ENCODE data around the gene NR2C2AP. TPM values are rescaled to one million over a fixed set of nuclear protein-coding genes. Genes with fewer than 3 reads are reported as not detected.

Gene NR2C2AP
- total and polyA plus RNA-seq, 2 of the 13 experiments (the other 11 are each of a cell fraction or from before 2014, with no cell fraction given): 12.2 to 26.8 TPM

DNA sequence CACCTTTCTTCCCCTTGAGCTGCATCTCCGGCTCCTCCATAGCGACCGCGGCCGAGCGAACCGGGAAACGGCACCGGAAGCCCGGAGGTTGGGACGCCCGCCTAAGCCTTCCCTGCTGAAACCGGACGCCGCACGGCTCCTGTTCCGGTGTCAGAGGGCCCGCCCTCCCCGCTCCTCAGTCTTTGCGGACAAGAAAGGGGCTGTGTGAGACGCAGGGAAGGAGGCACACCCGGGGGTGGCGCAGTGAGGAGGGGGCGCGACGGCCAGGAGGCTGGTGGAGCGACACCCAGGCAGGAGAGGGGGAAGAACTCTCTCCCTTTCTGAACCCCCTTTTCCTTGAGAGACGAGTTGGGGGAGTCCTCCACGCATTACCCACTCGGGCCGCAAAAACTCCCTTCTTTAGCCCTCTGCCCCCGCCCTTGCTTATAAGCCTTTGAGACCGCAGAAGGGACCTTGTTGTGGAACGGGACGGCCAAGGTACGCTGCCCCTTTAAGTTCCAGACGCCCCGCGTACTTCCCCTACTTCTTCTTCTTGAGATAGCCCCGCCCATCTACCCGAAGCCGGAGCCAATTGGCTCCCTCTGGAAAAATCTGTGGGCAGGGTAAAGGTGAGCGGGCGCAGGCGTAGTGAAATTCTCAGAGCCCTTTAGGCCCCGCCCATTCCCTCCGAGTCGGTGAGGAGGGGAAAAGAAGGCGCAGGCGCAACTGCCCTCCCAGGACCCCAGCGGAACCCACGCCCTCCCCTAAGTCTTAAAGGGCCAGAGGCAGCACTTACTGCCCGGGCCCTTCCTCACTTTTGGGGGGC lies 10.9 kb downstream of the NR2C2AP start, which contains the start of the genes BORCS8 and RFXANK (continued):
- TF ChIP-seq ARNTL (CRISPR knock-in tag; IDR thresholded peaks at IDR 0.05) (0 out of 2 replicates have a peak, but pooled peaks have one; percentile 37), TBX2 (CRISPR knock-in tag; IDR thresholded peaks at IDR 0.05; ENCODE audit: borderline replicate concordance) (peak; percentile 65; the same call in 1 of the 2 replicates), PTBP1 (IDR thresholded peaks at IDR 0.05; ENCODE audit: low read depth, low read length, poor library complexity, severe bottlenecking) (peak; percentile 97), RELA (CRISPR knock-in tag; IDR thresholded peaks at IDR 0.05) (no peak; the same call in 1 of the 2 replicates), RXRB (CRISPR knock-in tag; IDR thresholded peaks at IDR 0.05; ENCODE audit: borderline replicate concordance) (peak; percentile 34; the same call in 1 of the 2 replicates), HDAC1 (CRISPR knock-in tag; IDR thresholded peaks at IDR 0.05) (peak; percentile 97)
- TF ChIP-seq, protein P1, sequence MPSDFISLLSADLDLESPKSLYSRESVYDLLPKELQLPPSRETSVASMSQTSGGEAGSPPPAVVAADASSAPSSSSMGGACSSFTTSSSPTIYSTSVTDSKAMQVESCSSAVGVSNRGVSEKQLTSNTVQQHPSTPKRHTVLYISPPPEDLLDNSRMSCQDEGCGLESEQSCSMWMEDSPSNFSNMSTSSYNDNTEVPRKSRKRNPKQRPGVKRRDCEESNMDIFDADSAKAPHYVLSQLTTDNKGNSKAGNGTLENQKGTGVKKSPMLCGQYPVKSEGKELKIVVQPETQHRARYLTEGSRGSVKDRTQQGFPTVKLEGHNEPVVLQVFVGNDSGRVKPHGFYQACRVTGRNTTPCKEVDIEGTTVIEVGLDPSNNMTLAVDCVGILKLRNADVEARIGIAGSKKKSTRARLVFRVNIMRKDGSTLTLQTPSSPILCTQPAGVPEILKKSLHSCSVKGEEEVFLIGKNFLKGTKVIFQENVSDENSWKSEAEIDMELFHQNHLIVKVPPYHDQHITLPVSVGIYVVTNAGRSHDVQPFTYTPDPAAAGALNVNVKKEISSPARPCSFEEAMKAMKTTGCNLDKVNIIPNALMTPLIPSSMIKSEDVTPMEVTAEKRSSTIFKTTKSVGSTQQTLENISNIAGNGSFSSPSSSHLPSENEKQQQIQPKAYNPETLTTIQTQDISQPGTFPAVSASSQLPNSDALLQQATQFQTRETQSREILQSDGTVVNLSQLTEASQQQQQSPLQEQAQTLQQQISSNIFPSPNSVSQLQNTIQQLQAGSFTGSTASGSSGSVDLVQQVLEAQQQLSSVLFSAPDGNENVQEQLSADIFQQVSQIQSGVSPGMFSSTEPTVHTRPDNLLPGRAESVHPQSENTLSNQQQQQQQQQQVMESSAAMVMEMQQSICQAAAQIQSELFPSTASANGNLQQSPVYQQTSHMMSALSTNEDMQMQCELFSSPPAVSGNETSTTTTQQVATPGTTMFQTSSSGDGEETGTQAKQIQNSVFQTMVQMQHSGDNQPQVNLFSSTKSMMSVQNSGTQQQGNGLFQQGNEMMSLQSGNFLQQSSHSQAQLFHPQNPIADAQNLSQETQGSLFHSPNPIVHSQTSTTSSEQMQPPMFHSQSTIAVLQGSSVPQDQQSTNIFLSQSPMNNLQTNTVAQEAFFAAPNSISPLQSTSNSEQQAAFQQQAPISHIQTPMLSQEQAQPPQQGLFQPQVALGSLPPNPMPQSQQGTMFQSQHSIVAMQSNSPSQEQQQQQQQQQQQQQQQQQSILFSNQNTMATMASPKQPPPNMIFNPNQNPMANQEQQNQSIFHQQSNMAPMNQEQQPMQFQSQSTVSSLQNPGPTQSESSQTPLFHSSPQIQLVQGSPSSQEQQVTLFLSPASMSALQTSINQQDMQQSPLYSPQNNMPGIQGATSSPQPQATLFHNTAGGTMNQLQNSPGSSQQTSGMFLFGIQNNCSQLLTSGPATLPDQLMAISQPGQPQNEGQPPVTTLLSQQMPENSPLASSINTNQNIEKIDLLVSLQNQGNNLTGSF (CRISPR knock-in tag; IDR thresholded peaks at IDR 0.05): no peak
- TF ChIP-seq, protein P2, sequence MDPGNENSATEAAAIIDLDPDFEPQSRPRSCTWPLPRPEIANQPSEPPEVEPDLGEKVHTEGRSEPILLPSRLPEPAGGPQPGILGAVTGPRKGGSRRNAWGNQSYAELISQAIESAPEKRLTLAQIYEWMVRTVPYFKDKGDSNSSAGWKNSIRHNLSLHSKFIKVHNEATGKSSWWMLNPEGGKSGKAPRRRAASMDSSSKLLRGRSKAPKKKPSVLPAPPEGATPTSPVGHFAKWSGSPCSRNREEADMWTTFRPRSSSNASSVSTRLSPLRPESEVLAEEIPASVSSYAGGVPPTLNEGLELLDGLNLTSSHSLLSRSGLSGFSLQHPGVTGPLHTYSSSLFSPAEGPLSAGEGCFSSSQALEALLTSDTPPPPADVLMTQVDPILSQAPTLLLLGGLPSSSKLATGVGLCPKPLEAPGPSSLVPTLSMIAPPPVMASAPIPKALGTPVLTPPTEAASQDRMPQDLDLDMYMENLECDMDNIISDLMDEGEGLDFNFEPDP (CRISPR knock-in tag; conservative IDR thresholded peaks at IDR 0.05): no peak
- TF ChIP-seq, protein P3, sequence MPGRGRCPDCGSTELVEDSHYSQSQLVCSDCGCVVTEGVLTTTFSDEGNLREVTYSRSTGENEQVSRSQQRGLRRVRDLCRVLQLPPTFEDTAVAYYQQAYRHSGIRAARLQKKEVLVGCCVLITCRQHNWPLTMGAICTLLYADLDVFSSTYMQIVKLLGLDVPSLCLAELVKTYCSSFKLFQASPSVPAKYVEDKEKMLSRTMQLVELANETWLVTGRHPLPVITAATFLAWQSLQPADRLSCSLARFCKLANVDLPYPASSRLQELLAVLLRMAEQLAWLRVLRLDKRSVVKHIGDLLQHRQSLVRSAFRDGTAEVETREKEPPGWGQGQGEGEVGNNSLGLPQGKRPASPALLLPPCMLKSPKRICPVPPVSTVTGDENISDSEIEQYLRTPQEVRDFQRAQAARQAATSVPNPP (CRISPR knock-in tag; IDR thresholded peaks at IDR 0.05): no peak
- TF ChIP-seq, protein P4, sequence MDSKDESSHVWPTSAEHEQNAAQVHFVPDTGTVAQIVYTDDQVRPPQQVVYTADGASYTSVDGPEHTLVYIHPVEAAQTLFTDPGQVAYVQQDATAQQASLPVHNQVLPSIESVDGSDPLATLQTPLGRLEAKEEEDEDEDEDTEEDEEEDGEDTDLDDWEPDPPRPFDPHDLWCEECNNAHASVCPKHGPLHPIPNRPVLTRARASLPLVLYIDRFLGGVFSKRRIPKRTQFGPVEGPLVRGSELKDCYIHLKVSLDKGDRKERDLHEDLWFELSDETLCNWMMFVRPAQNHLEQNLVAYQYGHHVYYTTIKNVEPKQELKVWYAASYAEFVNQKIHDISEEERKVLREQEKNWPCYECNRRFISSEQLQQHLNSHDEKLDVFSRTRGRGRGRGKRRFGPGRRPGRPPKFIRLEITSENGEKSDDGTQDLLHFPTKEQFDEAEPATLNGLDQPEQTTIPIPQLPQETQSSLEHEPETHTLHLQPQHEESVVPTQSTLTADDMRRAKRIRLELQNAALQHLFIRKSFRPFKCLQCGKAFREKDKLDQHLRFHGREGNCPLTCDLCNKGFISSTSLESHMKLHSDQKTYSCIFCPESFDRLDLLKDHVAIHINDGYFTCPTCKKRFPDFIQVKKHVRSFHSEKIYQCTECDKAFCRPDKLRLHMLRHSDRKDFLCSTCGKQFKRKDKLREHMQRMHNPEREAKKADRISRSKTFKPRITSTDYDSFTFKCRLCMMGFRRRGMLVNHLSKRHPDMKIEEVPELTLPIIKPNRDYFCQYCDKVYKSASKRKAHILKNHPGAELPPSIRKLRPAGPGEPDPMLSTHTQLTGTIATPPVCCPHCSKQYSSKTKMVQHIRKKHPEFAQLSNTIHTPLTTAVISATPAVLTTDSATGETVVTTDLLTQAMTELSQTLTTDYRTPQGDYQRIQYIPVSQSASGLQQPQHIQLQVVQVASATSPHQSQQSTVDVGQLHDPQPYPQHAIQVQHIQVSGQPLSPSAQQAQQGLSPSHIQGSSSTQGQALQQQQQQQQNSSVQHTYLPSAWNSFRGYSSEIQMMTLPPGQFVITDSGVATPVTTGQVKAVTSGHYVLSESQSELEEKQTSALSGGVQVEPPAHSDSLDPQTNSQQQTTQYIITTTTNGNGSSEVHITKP (CRISPR knock-in tag; IDR thresholded peaks at IDR 0.05; ENCODE audit: low read depth): peak; percentile 64; the same call in 1 of the 2 replicates

All from HepG2 (cell line).